ENCODE data around the gene PLBD1.

The PLBD1 gene, protein sequence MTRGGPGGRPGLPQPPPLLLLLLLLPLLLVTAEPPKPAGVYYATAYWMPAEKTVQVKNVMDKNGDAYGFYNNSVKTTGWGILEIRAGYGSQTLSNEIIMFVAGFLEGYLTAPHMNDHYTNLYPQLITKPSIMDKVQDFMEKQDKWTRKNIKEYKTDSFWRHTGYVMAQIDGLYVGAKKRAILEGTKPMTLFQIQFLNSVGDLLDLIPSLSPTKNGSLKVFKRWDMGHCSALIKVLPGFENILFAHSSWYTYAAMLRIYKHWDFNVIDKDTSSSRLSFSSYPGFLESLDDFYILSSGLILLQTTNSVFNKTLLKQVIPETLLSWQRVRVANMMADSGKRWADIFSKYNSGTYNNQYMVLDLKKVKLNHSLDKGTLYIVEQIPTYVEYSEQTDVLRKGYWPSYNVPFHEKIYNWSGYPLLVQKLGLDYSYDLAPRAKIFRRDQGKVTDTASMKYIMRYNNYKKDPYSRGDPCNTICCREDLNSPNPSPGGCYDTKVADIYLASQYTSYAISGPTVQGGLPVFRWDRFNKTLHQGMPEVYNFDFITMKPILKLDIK

GRCh38 chr12:14567351-14568162, at the start of gene PLBD1:
Gene PLBD1, minus strand, starts transcription at chr12:14567883. Its CDS starts 187 bp downstream, at chr12:14567696.
- DNase-seq: peak in 1 of 2 donors; percentile 37

GRCh38 chr12:14614704-14615121, 47.0 kb upstream of the PLBD1 start:
- peak; percentile 7 to 17 for DNase-seq

GRCh38 chr12:14613718-14614117, 46.0 kb upstream of the PLBD1 start:
- peak in 1 of 2 donors; percentile 53 for DNase-seq

- DNase-seq: no peak
These were observed 45.3 kb upstream of the PLBD1 start for GRCh38 chr12:14612898-14613445.

DNA sequence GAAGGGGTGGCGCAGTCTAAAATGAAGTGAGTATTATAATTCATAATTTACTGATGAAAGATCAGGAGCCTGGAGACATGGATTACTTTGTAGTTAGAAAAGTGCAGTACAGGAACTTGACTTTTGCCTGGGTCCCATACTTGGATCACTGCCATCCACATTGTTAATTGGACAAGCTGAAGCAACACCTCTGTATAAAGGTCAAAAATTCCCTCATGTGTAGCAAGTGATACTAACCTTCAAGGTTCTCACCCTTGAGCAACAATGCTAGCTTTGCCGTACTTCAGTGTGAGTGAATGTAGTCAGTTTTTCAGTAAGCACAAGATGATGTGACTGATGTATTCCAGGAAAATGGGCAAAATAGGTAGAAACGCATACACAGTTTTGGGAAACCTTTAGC, 44.6 kb upstream of the PLBD1 start:
- DNase-seq: no peak

- DNase-seq: no peak
These were observed 44.0 kb upstream of the PLBD1 start for GRCh38 chr12:14611640-14612203.

DNA sequence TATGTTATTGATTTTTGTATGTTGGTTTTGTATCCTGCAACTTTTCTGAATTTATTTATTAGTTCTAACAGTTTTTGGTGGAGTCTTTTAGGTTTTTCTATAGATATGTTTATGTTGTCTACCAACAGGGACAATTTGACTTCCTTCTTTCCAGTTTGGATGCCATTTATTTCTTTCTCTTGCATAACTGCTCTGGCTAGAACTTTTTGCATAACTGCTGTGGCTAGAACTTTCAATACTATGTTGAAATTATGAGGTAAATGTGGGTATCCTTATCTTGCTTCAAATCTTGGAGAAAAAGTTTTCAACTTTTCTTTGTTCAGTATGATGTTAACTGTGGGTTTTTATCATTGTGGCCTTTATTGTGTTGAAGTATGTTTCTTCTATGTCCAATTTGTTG, 39.9 kb upstream of the PLBD1 start:
- DNase-seq: no peak

DNA sequence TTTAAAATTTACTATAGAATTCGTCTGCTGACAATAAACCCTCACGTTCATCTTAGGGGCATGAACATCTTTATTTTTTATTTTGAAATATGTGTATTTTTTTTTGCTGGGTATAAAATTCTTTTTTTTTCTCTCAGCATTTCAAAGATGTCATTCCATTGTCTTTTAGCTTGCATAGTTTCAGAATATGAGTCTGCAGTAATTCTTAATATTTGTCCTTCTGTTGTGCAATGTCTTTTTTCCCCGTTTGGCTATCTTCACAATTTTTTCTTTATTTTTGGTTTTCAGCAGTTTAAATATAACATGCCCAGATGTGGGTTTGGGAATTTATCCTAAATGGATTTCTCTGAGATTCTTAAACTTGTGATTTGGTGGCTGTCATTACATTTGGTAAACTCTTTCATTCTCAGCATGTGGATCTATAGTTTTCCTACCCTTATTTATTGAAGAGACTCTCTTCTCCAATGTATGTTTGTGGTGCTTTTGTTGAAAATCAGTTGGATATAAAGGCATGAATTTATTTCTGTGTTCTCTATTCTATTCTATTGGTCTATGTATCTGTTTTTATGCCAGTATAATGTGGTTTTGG, 37.8 kb upstream of the PLBD1 start:
- DNase-seq: no peak

GRCh38 chr12:14601692-14602478, 34.2 kb upstream of the PLBD1 start:
- no peak for DNase-seq

DNA sequence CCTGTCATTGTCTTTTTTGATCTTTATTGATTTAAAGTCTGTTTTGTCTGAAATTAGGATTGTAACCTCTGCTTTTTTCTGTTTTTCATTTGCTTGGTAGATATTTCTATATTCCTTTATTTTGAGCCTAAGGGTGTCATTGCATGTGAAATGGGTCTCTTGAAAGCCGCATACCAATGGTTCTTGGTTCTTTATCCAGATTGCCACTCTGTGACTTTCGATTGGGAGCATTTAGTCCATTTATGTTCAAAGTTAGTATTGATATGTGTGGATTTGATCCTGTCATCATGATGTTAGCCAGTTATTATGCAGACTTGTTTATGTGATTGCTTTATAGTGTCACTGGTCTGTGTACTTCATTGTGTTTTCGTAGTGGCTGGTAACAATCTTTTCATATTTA, 29.8 kb upstream of the PLBD1 start:
- no peak for DNase-seq

- no peak for DNase-seq
These were observed 24.0 kb upstream of the PLBD1 start for GRCh38 chr12:14591719-14592118.

- DNase-seq: no peak
These were observed 21.7 kb upstream of the PLBD1 start for GRCh38 chr12:14589169-14590004.

DNA sequence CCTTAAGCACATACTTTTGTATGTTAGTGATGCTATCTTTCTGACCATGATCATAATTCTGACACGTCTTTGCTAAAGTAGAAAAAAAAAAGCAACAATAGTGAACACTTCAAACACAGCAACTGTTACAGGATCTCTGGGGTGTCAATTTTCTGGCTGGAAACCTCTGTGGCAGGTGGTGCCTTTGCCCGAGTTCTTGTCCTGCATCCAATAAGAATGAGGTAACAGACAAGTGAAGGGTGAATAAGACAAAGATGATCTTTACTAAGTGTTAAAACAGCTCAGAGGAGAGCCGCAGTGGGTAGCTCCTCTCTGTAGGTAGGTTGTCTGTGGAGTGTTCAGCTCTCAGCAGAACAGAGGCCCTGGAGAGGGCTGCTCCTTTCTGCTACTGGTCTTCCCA, 20.9 kb upstream of the PLBD1 start:
- DNase-seq: no peak

DNA sequence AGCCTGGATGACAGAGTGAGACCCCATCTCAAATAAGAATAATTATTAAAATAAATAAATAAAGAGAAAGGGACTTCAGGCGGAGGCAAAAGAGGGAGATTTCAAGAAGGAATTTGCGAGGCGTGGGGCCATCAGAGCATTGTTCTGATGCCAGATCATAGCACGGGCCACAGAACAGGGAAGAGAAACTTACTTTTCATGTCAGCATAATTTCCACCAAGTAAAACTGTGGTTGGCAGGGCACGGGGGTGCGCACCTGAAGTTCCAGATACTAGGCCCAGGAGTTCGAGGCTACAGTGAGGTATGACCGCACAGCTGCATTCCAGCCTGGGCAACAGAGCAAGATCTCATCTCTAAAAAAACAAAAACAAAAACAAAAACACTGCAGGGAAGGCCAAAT, 11.0 kb upstream of the PLBD1 start:
- no peak for DNase-seq

DNA sequence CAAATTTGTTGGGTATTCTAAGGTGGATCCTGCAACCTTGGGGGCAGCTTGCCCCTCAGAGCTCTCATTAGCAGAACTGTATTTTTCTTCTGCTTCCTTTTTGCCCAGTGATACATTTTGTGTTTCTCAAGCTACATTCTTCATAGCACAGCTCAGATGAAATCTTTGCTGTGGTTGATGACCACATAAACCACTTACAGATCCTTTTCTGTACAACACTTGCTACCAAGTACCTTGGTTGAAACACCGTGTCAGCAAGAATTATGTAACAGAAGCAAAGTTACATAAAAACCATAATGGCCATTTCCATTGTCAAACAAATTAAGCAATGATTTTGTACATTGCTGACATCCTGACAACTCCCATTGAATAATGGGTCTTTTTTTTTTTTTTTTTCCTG, 9.7 kb upstream of the PLBD1 start:
- DNase-seq: peak in 1 of 2 donors; percentile 38

DNA sequence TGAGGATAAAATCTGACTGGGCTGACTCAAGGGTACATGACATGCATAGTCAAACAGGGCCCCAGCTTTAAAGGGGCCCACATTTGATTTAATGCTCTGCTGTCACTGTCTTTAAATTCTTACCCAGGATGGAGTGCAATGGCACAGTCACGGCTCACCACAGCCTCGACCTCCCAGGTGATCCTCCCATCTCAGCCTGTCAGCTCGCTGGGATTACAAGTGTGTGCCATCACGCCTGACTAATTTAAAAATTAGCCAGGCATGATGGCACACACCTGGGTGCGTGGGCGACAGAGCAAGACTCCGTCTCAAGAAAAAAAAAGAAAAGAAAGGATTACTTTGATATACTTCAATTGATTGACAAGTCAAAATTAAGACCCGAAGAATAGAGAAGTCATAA, 9.2 kb upstream of the PLBD1 start:
- DNase-seq: no peak

DNA sequence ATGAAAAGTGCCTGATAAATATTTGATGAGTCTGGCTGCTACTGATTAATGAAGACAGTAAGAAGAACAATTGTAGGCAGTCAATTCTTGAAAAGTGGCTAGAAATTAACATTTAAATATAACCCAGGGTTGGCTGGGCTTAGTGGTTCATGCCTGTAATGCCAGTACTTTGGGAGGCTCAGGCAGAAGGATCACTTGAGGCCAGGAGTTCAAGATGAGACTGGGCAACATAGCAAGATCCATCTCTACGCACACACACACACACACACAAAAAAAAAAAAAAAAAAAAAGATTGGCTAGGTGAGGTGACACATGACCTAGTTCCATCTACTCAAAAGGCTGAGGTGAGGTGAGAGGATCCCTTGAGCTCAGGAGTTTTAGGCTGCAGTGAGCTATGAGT, 7.9 kb upstream of the PLBD1 start:
- no peak for DNase-seq

DNA sequence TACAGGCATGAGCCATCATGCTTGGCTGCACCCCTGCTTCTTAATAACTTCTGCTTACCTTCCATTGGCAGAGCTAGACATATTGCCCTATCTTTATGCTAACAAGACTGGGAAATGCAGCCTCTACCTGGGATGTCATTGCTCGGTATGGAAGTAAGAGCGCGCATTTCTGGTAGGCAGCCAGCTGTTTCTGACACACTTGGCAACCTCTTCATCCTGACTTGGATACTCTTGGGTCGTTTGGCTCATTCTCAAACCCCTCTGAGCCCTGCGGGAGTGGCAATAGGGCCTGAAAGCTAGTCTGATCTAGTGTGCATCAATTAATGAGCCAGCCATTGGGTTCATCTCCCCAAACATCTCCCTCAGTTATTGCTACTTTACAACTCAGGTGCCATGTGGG, 5.4 kb upstream of the PLBD1 start:
- DNase-seq: no peak

DNA sequence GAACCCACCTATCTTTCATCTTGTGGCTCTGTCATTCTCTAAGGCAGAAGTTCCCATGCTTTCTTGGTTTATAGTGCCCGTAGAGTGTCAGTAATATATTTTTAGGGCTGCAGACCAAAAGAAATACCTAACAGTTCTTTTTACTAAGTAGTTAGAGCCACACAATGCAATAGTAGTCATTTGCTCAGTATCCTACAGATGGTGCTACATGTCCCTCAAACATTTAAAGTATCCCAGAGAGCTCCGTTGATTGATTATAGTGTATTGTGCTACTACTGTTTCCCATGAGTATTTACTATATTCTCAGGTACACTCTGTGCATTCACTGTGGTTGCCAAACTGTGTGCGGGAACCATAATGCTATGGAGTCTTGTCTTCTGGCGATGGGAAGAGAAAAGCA, 4.7 kb upstream of the PLBD1 start:
- DNase-seq: no peak

- DNase-seq: no peak
These were observed 4.1 kb upstream of the PLBD1 start for GRCh38 chr12:14571779-14572178.

GRCh38 chr12:14570231-14570630, 2.5 kb upstream of the PLBD1 start:
- DNase-seq: no peak

All from CD4-positive, alpha-beta T cell treated with Interleukin-1 beta for 1 hour (primary cell).